Stimulated activated naive CD8-positive, alpha-beta T cell treated with anti-CD3 and anti-CD28 coated beads, Interleukin-15, amount 100 ng/mL, for 72 hours (primary cell): ENCODE measurements around the gene PTPRJ.

Source experiments
- ATAC-seq: fragments of 150-1000 bp; cut with Tn5 transposase; 2 replicates; pipeline ENCODE4 v1.10.0; 2021; ENCODE audit warnings: mild to moderate bottlenecking, moderate library complexity
- DNase-seq, 2 donors: peaks; one replicate each; pipeline ENCODE4 v3.0.0; 2021 to 2022
- H3K27ac Mint-ChIP-seq, 2 donors: one replicate each; pipeline ENCODE4 v1.8.0; 2022; ENCODE audit warnings: mild to moderate bottlenecking in 2 of 2, mixed read lengths in 2 of 2, moderate library complexity in 2 of 2
- H3K27me3 Mint-ChIP-seq: one replicate; pipeline ENCODE4 v1.8.0; 2022; ENCODE audit warnings: mixed read lengths
- H3K4me1 Mint-ChIP-seq: one replicate; pipeline ENCODE4 v1.8.0; 2022; ENCODE audit warnings: mild to moderate bottlenecking, mixed read lengths
- H3K4me3 Mint-ChIP-seq, 2 donors: one replicate each; pipeline ENCODE4 v1.8.0; 2022; ENCODE audit warnings: mild to moderate bottlenecking in 2 of 2, mixed read lengths in 2 of 2, moderate library complexity in 1 of 2
- H3K9me3 Mint-ChIP-seq, 2 donors: one replicate each; pipeline ENCODE4 v1.8.0; 2022; ENCODE audit warnings: mixed read lengths in 2 of 2

The PTPRJ gene

GRCh38 chr11:48032721-48033120 lies 52.4 kb downstream of the PTPRJ start:
- H3K27me3 Mint-ChIP-seq, result no peaks in the 10 kb centered on the region
- DNase-seq, result no peak
- no peak for ATAC-seq
- H3K9me3 Mint-ChIP-seq, result no peaks in the 10 kb centered on the region
- peaks cover 80% of the 10 kb centered on the region for H3K4me1 Mint-ChIP-seq
- no peak overlapping the region for H3K4me3 Mint-ChIP-seq
- H3K27ac Mint-ChIP-seq, result peak overlapping the region in 1 of 2 donors; percentile 36

GRCh38 chr11:48033918-48034341 lies 53.6 kb downstream of the PTPRJ start:
- Mint-ChIP-seq H3K4me3 (no peak overlapping the region), H3K4me1 (peaks cover 79% of the 10 kb centered on the region), H3K9me3 (no peaks in the 10 kb centered on the region), H3K27me3 (no peaks in the 10 kb centered on the region), H3K27ac (no peak overlapping the region)
- ATAC-seq (no peak), DNase-seq (no peak)

- H3K4me3 Mint-ChIP-seq, result peak overlapping the region; percentile 7 to 8
- ATAC-seq (peak; percentile 43), DNase-seq (no peak)
- H3K27me3 Mint-ChIP-seq, result no peaks in the 10 kb centered on the region
- peaks cover 67% of the 10 kb centered on the region for H3K4me1 Mint-ChIP-seq
- no peaks in the 10 kb centered on the region for H3K9me3 Mint-ChIP-seq
- no peak overlapping the region for H3K27ac Mint-ChIP-seq
Observed at GRCh38 chr11:48034926-48035871, 54.8 kb downstream of the PTPRJ start.

- DNase-seq (no peak), ATAC-seq (peak; percentile 54)
- Mint-ChIP-seq H3K4me3 (peak overlapping the region in 1 of 2 donors; percentile 8), H3K4me1 (peaks cover 67% of the 10 kb centered on the region), H3K27me3 (no peaks in the 10 kb centered on the region), H3K27ac (peak overlapping the region in 1 of 2 donors; percentile 62), H3K9me3 (no peaks in the 10 kb centered on the region)
Observed at GRCh38 chr11:48036011-48036410, 55.7 kb downstream of the PTPRJ start.

- H3K4me3 Mint-ChIP-seq, result no peak overlapping the region
- H3K27me3 Mint-ChIP-seq, result no peaks in the 10 kb centered on the region
- ATAC-seq, result no peak
- no peaks in the 10 kb centered on the region for H3K9me3 Mint-ChIP-seq
- peaks cover 65% of the 10 kb centered on the region for H3K4me1 Mint-ChIP-seq
- peak overlapping the region in 1 of 2 donors; percentile 62 for H3K27ac Mint-ChIP-seq
- no peak for DNase-seq
Observed at GRCh38 chr11:48036466-48036865, 56.1 kb downstream of the PTPRJ start.

- H3K9me3 Mint-ChIP-seq, result no peaks in the 10 kb centered on the region
- H3K4me3 Mint-ChIP-seq, result no peak overlapping the region
- no peak for DNase-seq
- ATAC-seq, result no peak
- no peaks in the 10 kb centered on the region for H3K27me3 Mint-ChIP-seq
- H3K4me1 Mint-ChIP-seq, result peaks cover 61% of the 10 kb centered on the region
- no peak overlapping the region for H3K27ac Mint-ChIP-seq
Observed at GRCh38 chr11:48037709-48038468, 57.5 kb downstream of the PTPRJ start.

- peaks cover 60% of the 10 kb centered on the region for H3K4me1 Mint-ChIP-seq
- H3K4me3 Mint-ChIP-seq, result no peak overlapping the region
- DNase-seq, result no peak
- no peak overlapping the region for H3K27ac Mint-ChIP-seq
- no peaks in the 10 kb centered on the region for H3K9me3 Mint-ChIP-seq
- no peaks in the 10 kb centered on the region for H3K27me3 Mint-ChIP-seq
- no peak for ATAC-seq
Observed at GRCh38 chr11:48040830-48041444, 60.6 kb downstream of the PTPRJ start.

- Mint-ChIP-seq H3K4me1 (peaks cover 58% of the 10 kb centered on the region), H3K27ac (peak overlapping the region; percentile 6 to 56), H3K4me3 (peak overlapping the region; percentile 10 to 14), H3K9me3 (no peaks in the 10 kb centered on the region), H3K27me3 (no peaks in the 10 kb centered on the region)
- DNase-seq, result no peak
- no peak for ATAC-seq
Observed at GRCh38 chr11:48041877-48042695, 61.7 kb downstream of the PTPRJ start.

- DNase-seq (no peak), ATAC-seq (peak; percentile 70)
- Mint-ChIP-seq H3K27me3 (no peaks in the 10 kb centered on the region), H3K9me3 (no peaks in the 10 kb centered on the region), H3K4me1 (peaks cover 64% of the 10 kb centered on the region), H3K4me3 (peak overlapping the region; percentile 19 to 42), H3K27ac (peak overlapping the region in 1 of 2 donors; percentile 81)
Observed at GRCh38 chr11:48043111-48043990, 63.0 kb downstream of the PTPRJ start.

- ATAC-seq (peak; percentile 33), DNase-seq (no peak)
- H3K4me3 Mint-ChIP-seq, result peak overlapping the region in 1 of 2 donors; percentile 34
- peaks cover 70% of the 10 kb centered on the region for H3K4me1 Mint-ChIP-seq
- no peaks in the 10 kb centered on the region for H3K27me3 Mint-ChIP-seq
- H3K9me3 Mint-ChIP-seq, result no peaks in the 10 kb centered on the region
- peak overlapping the region; percentile 72 to 86 for H3K27ac Mint-ChIP-seq
Observed at GRCh38 chr11:48043991-48044512, 63.7 kb downstream of the PTPRJ start.

- Mint-ChIP-seq H3K27ac (peak overlapping the region; percentile 43 to 86), H3K4me3 (no peak overlapping the region), H3K9me3 (no peaks in the 10 kb centered on the region), H3K4me1 (peaks cover 74% of the 10 kb centered on the region), H3K27me3 (no peaks in the 10 kb centered on the region)
- ATAC-seq, result no peak
- no peak for DNase-seq
Observed at GRCh38 chr11:48044577-48044976, 64.2 kb downstream of the PTPRJ start.

GRCh38 chr11:48045536-48045935 lies 65.2 kb downstream of the PTPRJ start:
- Mint-ChIP-seq H3K27ac (no peak overlapping the region), H3K4me3 (no peak overlapping the region), H3K9me3 (no peaks in the 10 kb centered on the region), H3K4me1 (peaks cover 84% of the 10 kb centered on the region), H3K27me3 (no peaks in the 10 kb centered on the region)
- DNase-seq, result no peak
- no peak for ATAC-seq

GRCh38 chr11:48047616-48048015 lies 67.3 kb downstream of the PTPRJ start:
- Mint-ChIP-seq H3K27me3 (no peaks in the 10 kb centered on the region), H3K9me3 (no peaks in the 10 kb centered on the region), H3K4me3 (no peak overlapping the region), H3K4me1 (peaks cover 87% of the 10 kb centered on the region), H3K27ac (no peak overlapping the region)
- ATAC-seq (no peak), DNase-seq (no peak)

GRCh38 chr11:48049036-48049435 lies 68.7 kb downstream of the PTPRJ start:
- Mint-ChIP-seq H3K27me3 (no peaks in the 10 kb centered on the region), H3K9me3 (no peaks in the 10 kb centered on the region), H3K4me1 (peaks cover 76% of the 10 kb centered on the region), H3K4me3 (no peak overlapping the region), H3K27ac (peak overlapping the region in 1 of 2 donors; percentile 19)
- ATAC-seq (no peak), DNase-seq (no peak)
